HG02642 (cell line): Measurements from ENCODE around the gene PIK3AP1.
"Not testable (repeated sequence)": the region's sequence is repeated elsewhere in the genome, so short reads cannot be mapped to it uniquely, and the experiment has no call there.

Experiments
- ATAC-seq: cut with Tn5 transposase; IDR thresholded peaks from one replicate; pipeline ENCODE4 v1.9.1; 2021; ENCODE audit warnings: mild to moderate bottlenecking; ENCODE audit not compliant: unreplicated experiment, poor library complexity

Gene PIK3AP1

GRCh38 chr10:96699613-96700012, 20.7 kb downstream of the PIK3AP1 start:
- ATAC-seq, result no peak

GRCh38 chr10:96698305-96698704, 22.0 kb downstream of the PIK3AP1 start:
- not testable (repeated sequence) for ATAC-seq

- ATAC-seq, result no peak
Measured at GRCh38 chr10:96697438-96697837, 22.9 kb downstream of the PIK3AP1 start.

GRCh38 chr10:96696845-96697425, 23.4 kb downstream of the PIK3AP1 start:
- no peak for ATAC-seq

GRCh38 chr10:96695975-96696634, 24.2 kb downstream of the PIK3AP1 start:
- ATAC-seq, result no peak

GRCh38 chr10:96695366-96695765, 24.9 kb downstream of the PIK3AP1 start:
- no peak for ATAC-seq

GRCh38 chr10:96693431-96693830, 26.9 kb downstream of the PIK3AP1 start:
- ATAC-seq, result no peak

GRCh38 chr10:96692427-96692826, 27.9 kb downstream of the PIK3AP1 start:
- no peak for ATAC-seq

GRCh38 chr10:96691761-96692160, 28.6 kb downstream of the PIK3AP1 start:
- ATAC-seq, result no peak

- ATAC-seq, result no peak
Measured at GRCh38 chr10:96690755-96691730, 29.3 kb downstream of the PIK3AP1 start.

- ATAC-seq, result no peak
Measured at GRCh38 chr10:96688789-96689188, 31.5 kb downstream of the PIK3AP1 start.

GRCh38 chr10:96687317-96688012, 32.8 kb downstream of the PIK3AP1 start:
- ATAC-seq, result no peak

- ATAC-seq, result no peak
Measured at GRCh38 chr10:96686514-96686913, 33.8 kb downstream of the PIK3AP1 start.

GRCh38 chr10:96685306-96685705, 35.0 kb downstream of the PIK3AP1 start:
- ATAC-seq, result no peak

- ATAC-seq, result no peak
Measured at GRCh38 chr10:96684826-96685225, 35.5 kb downstream of the PIK3AP1 start.

GRCh38 chr10:96683710-96684109, 36.6 kb downstream of the PIK3AP1 start:
- ATAC-seq, result no peak

- ATAC-seq, result no peak
Measured at GRCh38 chr10:96683065-96683464, 37.2 kb downstream of the PIK3AP1 start.

- ATAC-seq, result no peak
Measured at GRCh38 chr10:96681524-96681923, 38.8 kb downstream of the PIK3AP1 start.

- ATAC-seq, result not testable (repeated sequence)
Measured at GRCh38 chr10:96680463-96680862, 39.9 kb downstream of the PIK3AP1 start.

GRCh38 chr10:96678725-96679124, 41.6 kb downstream of the PIK3AP1 start:
- no peak for ATAC-seq
